ENCODE results near the gene PJVK. TPM values are rescaled to one million over a fixed set of nuclear protein-coding genes. Genes with fewer than 3 reads are reported as not detected.

The PJVK gene
- total and polyA plus RNA-seq, 10 of the 15 experiments (the other 5 are each of a cell fraction or from before 2014, with no cell fraction given), result 1.8 to 6.8 (median 3.2) TPM

- TF ChIP-seq, protein P1, sequence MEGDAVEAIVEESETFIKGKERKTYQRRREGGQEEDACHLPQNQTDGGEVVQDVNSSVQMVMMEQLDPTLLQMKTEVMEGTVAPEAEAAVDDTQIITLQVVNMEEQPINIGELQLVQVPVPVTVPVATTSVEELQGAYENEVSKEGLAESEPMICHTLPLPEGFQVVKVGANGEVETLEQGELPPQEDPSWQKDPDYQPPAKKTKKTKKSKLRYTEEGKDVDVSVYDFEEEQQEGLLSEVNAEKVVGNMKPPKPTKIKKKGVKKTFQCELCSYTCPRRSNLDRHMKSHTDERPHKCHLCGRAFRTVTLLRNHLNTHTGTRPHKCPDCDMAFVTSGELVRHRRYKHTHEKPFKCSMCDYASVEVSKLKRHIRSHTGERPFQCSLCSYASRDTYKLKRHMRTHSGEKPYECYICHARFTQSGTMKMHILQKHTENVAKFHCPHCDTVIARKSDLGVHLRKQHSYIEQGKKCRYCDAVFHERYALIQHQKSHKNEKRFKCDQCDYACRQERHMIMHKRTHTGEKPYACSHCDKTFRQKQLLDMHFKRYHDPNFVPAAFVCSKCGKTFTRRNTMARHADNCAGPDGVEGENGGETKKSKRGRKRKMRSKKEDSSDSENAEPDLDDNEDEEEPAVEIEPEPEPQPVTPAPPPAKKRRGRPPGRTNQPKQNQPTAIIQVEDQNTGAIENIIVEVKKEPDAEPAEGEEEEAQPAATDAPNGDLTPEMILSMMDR (IDR thresholded peaks at IDR 0.05 in 2 of 3, conservative IDR thresholded peaks at IDR 0.05 in 1 of 3; ENCODE audit: control insufficient read depth in 2 of 3, extremely low read depth in 1 of 3, insufficient read depth in 1 of 3, low read depth in 3 of 3, low read length in 3 of 3), result no peak
Observed at GRCh38 chr2:178427458-178427857, 23.7 kb upstream of the PJVK start (continued).

- H4K20me1 ChIP-seq (ENCODE audit: control insufficient read depth, insufficient read depth), result no peaks in the 10 kb centered on the region
- H3K4me2 ChIP-seq (ENCODE audit: control insufficient read depth, insufficient read depth), result no peak overlapping the region
- in situ Hi-C loops (cut with MboI), result no loop called here
- no peak overlapping the region for H2AFZ ChIP-seq (ENCODE audit: control insufficient read depth, low read depth, low read length)
- H3K9me3 ChIP-seq (replicated peaks; ENCODE audit: control insufficient read depth, insufficient read depth, low read length), result peaks cover 4% of the 10 kb centered on the region; the same call in 2 of the 3 replicates
- BruUV-seq (replicated peaks), result no TSS peak
- DNase-seq (ENCODE audit: low read depth, low spot score), result no peak
- peaks cover 4 to 37% of the 10 kb centered on the region in 2 experiments for H3K36me3 ChIP-seq (ENCODE audit: control insufficient read depth in 2 of 2, insufficient read depth in 2 of 2, low read length in 1 of 2)
- H3K4me1 ChIP-seq (ENCODE audit: control insufficient read depth, insufficient read depth, low read length), result no peaks in the 10 kb centered on the region
- no peak overlapping the region for H3K4me3 ChIP-seq
- WGBS (ENCODE audit: insufficient coverage, insufficient replicate concordance, low lambda C conversion rate, missing lambda C conversion rate), result 89% methylated on average over 1 of the region's 1 CpG
- ATAC-seq, result no peak
- ChIA-PET POLR2A (interaction anchor here (0.6 to 1.0 kb wide), 2 partner anchors 21 to 720 kb away, joined by 3 to 4 read pairs; no protein-coding TSS in a partner anchor), RAD21 (ENCODE audit: unreplicated experiment) (interaction anchor here (2.0 kb wide), 1 partner anchor 9 kb away, joined by 7 read pairs; no protein-coding TSS in a partner anchor), SMC1A (ENCODE audit: uncharacterized antibody, unreplicated experiment) (interaction anchor here (0.8 to 2.4 kb wide), 6 partner anchors 9 to 23 kb away, joined by 3 to 10 read pairs (median 4); partner anchors contain the start of genes PJVK and PRKRA), CTCF (interaction anchor here (0.8 to 2.1 kb wide), 6 partner anchors 8 to 31 kb away, joined by 3 to 13 read pairs (median 4); no protein-coding TSS in a partner anchor)
- FAIRE-seq, result no peak
- TF ChIP-seq ZNF384 (IDR thresholded peaks at IDR 0.05; ENCODE audit: borderline replicate concordance, low read depth, low read length) (no peak), KLF5 (IDR thresholded peaks at IDR 0.05; ENCODE audit: partially characterized antibody) (no peak), ELK1 (IDR thresholded peaks at IDR 0.05; ENCODE audit: low read depth, low read length) (no peak), CBX5 (IDR thresholded peaks at IDR 0.05; ENCODE audit: low read depth) (no peak), PAX8 (IDR thresholded peaks at IDR 0.05) (no peak), SMAD5 (IDR thresholded peaks at IDR 0.05; ENCODE audit: low read depth) (no peak), NBN (IDR thresholded peaks at IDR 0.05) (no peak), CREM (IDR thresholded peaks at IDR 0.05; ENCODE audit: low read depth) (no peak), RAD21 (IDR thresholded peaks at IDR 0.05; ENCODE audit: insufficient read depth, low read depth, low read length) (no peak), BHLHE40 (IDR thresholded peaks at IDR 0.05; ENCODE audit: borderline replicate concordance in 1 of 2, low read depth in 2 of 2, low read length in 1 of 2) (no peak), ZZZ3 (IDR thresholded peaks at IDR 0.05; ENCODE audit: control insufficient read depth, insufficient read length, low read depth) (no peak)
- TF ChIP-seq, protein P2, sequence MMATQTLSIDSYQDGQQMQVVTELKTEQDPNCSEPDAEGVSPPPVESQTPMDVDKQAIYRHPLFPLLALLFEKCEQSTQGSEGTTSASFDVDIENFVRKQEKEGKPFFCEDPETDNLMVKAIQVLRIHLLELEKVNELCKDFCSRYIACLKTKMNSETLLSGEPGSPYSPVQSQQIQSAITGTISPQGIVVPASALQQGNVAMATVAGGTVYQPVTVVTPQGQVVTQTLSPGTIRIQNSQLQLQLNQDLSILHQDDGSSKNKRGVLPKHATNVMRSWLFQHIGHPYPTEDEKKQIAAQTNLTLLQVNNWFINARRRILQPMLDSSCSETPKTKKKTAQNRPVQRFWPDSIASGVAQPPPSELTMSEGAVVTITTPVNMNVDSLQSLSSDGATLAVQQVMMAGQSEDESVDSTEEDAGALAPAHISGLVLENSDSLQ (IDR thresholded peaks at IDR 0.05), result no peak
- no peaks in the 10 kb centered on the region for H3K27me3 ChIP-seq (replicated peaks in 1 of 2; ENCODE audit: control insufficient read depth in 2 of 2, insufficient read depth in 2 of 2, low read length in 1 of 2)
- H3K79me2 ChIP-seq (ENCODE audit: control insufficient read depth, insufficient read depth, low read length), result no peaks in the 10 kb centered on the region
- no peak overlapping the region for H3K27ac ChIP-seq (ENCODE audit: control insufficient read depth, insufficient read depth)
- intact Hi-C loops (cut with micrococcal nuclease; ENCODE audit: unreplicated experiment), result no loop called here
- H3K9ac ChIP-seq (ENCODE audit: control insufficient read depth, insufficient read depth, low read length), result no peak overlapping the region
Observed at GRCh38 chr2:178428396-178428806, 22.8 kb upstream of the PJVK start.
